ENCODE results near the gene CDKN2B-AS1. TPM values are rescaled to one million over a fixed set of nuclear protein-coding genes. Genes with fewer than 3 reads are reported as not detected.

CDKN2B-AS1 gene
- total and polyA plus RNA-seq, 2 of the 13 experiments (the other 11 are each of a cell fraction or from before 2014, with no cell fraction given): 0.64 to 2.3 TPM

- TF ChIP-seq, protein P1, sequence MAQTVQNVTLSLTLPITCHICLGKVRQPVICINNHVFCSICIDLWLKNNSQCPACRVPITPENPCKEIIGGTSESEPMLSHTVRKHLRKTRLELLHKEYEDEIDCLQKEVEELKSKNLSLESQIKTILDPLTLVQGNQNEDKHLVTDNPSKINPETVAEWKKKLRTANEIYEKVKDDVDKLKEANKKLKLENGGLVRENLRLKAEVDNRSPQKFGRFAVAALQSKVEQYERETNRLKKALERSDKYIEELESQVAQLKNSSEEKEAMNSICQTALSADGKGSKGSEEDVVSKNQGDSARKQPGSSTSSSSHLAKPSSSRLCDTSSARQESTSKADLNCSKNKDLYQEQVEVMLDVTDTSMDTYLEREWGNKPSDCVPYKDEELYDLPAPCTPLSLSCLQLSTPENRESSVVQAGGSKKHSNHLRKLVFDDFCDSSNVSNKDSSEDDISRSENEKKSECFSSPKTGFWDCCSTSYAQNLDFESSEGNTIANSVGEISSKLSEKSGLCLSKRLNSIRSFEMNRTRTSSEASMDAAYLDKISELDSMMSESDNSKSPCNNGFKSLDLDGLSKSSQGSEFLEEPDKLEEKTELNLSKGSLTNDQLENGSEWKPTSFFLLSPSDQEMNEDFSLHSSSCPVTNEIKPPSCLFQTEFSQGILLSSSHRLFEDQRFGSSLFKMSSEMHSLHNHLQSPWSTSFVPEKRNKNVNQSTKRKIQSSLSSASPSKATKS (CRISPR knock-in tag; IDR thresholded peaks at IDR 0.05): no peak
Measured at GRCh38 chr9:22044583-22044982, 50.0 kb downstream of the CDKN2B-AS1 start (continued).

DNA sequence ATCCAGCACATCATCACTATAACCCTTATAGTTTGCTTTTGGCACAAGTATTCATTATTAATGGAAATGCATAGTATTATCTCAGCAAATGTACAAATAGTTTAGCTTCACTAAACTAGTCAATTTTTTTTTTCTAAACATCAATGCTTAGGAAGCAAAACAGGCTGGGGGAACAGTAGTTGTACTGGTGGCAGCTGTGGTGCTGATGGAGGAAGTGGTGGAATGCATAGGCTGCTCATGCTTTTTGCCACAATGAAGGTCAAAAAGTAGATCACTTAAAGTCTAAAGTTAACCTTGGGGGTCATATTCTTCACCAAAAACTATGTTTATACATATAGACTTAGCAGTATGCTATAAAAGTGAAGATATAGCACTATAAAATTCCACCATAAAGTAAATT is 50.8 kb downstream of the CDKN2B-AS1 start:
- Histone ChIP-seq H3K4me1 (ENCODE audit: insufficient read depth, low read length) (no peaks in the 10 kb centered on the region), H4K20me1 (ENCODE audit: insufficient read depth, low read length) (no peaks in the 10 kb centered on the region), H3K79me2 (ENCODE audit: insufficient read depth, low read length) (no peaks in the 10 kb centered on the region), H3K9ac (ENCODE audit: insufficient read depth, low read depth, low read length) (no peak overlapping the region), H3K36me3 (replicated peaks in 1 of 2; ENCODE audit: control insufficient read depth in 1 of 2, insufficient read depth in 2 of 2, low read length in 2 of 2) (no peaks in the 10 kb centered on the region), H3K4me3 (replicated peaks in 1 of 3; ENCODE audit: insufficient read depth in 1 of 3, low read depth in 2 of 3, low read length in 3 of 3) (no peak overlapping the region), H3K27me3 (ENCODE audit: control insufficient read depth in 1 of 2, insufficient read depth in 2 of 2, low read length in 2 of 2) (no peaks in the 10 kb centered on the region; a peak in 1 of 5 replicates), H3K9me3 (ENCODE audit: low read length) (no peaks in the 10 kb centered on the region), H3K4me2 (ENCODE audit: low read depth, low read length) (no peak overlapping the region), H3K27ac (ENCODE audit: extremely low read length, insufficient read depth, low read length) (no peak overlapping the region), H2AFZ (ENCODE audit: low read length) (no peak overlapping the region)
- FAIRE-seq (no peak), ATAC-seq (no peak), DNase-seq (ENCODE audit: low spot score) (no peak)
- in situ Hi-C loops (cut with HindIII; ENCODE audit: extremely low pct_ligation_motif_present, low pct_unique_long_range_greater_than_20kb) (loop anchor here (10.0 kb wide), 1 partner anchor 189 kb away; no protein-coding TSS in a partner anchor), intact Hi-C loops (cut with micrococcal nuclease; ENCODE audit: unreplicated experiment) (no loop called here)
- CTCF ChIA-PET (ENCODE audit: low intra/inter-chr PET ratio, low total read pairs): no interaction called here
- BruUV-seq (replicated peaks): no TSS peak
- TF ChIP-seq, protein P2, sequence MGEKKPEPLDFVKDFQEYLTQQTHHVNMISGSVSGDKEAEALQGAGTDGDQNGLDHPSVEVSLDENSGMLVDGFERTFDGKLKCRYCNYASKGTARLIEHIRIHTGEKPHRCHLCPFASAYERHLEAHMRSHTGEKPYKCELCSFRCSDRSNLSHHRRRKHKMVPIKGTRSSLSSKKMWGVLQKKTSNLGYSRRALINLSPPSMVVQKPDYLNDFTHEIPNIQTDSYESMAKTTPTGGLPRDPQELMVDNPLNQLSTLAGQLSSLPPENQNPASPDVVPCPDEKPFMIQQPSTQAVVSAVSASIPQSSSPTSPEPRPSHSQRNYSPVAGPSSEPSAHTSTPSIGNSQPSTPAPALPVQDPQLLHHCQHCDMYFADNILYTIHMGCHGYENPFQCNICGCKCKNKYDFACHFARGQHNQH (CRISPR knock-in tag; IDR thresholded peaks at IDR 0.05): no peak
- TF ChIP-seq MED8 (CRISPR knock-in tag; IDR thresholded peaks at IDR 0.05; ENCODE audit: insufficient replicate concordance) (no peak), CBX1 (IDR thresholded peaks at IDR 0.05; ENCODE audit: low read depth) (no peak), SMARCE1 (IDR thresholded peaks at IDR 0.05; ENCODE audit: borderline replicate concordance) (no peak), SMARCC2 (IDR thresholded peaks at IDR 0.05) (no peak)
- TF ChIP-seq, protein P3, sequence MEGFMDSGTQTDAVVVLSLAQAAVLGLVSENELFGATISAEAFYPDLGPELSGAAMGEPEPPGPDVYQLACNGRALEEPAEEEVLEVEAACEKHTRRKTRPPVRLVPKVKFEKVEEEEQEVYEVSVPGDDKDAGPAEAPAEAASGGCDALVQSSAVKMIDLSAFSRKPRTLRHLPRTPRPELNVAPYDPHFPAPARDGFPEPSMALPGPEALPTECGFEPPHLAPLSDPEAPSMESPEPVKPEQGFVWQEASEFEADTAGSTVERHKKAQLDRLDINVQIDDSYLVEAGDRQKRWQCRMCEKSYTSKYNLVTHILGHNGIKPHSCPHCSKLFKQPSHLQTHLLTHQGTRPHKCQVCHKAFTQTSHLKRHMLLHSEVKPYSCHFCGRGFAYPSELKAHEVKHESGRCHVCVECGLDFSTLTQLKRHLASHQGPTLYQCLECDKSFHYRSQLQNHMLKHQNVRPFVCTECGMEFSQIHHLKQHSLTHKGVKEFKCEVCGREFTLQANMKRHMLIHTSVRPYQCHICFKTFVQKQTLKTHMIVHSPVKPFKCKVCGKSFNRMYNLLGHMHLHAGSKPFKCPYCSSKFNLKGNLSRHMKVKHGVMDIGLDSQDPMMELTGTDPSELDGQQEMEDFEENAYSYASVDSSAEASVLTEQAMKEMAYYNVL (CRISPR knock-in tag; IDR thresholded peaks at IDR 0.05; ENCODE audit: borderline replicate concordance): no peak
- TF ChIP-seq, protein P4, sequence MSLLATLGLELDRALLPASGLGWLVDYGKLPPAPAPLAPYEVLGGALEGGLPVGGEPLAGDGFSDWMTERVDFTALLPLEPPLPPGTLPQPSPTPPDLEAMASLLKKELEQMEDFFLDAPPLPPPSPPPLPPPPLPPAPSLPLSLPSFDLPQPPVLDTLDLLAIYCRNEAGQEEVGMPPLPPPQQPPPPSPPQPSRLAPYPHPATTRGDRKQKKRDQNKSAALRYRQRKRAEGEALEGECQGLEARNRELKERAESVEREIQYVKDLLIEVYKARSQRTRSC (CRISPR knock-in tag; IDR thresholded peaks at IDR 0.05; ENCODE audit: low read depth): no peak
- POLR2A ChIA-PET: no interaction called here

All from HepG2 (cell line).